ENCODE measurements around the gene JMJD1C.

- TF ChIP-seq CHD1 (IDR thresholded peaks at IDR 0.05; ENCODE audit: low read depth, low read length) (no peak), SMC3 (IDR thresholded peaks at IDR 0.05; ENCODE audit: borderline replicate concordance, low read length) (no peak), EZH2 (IDR thresholded peaks at IDR 0.05; ENCODE audit: borderline replicate concordance, control insufficient read depth, low read depth, low read length) (no peak), BHLHE40 (IDR thresholded peaks at IDR 0.05; ENCODE audit: borderline replicate concordance in 1 of 2, low read depth in 2 of 2, low read length in 1 of 2) (no peak), RCOR1 (conservative IDR thresholded peaks at IDR 0.05; ENCODE audit: low read depth, low read length) (no peak), HDGF (IDR thresholded peaks at IDR 0.05) (no peak), POLR2A (IDR thresholded peaks at IDR 0.05; ENCODE audit: low read depth, low read length) (no peak), CTCF (IDR thresholded peaks at IDR 0.05 in 2 of 3, conservative IDR thresholded peaks at IDR 0.05 in 1 of 3; ENCODE audit: control insufficient read depth in 2 of 3, extremely low read depth in 1 of 3, insufficient read depth in 1 of 3, low read depth in 3 of 3, low read length in 3 of 3) (no peak)
- TF ChIP-seq, protein P1, sequence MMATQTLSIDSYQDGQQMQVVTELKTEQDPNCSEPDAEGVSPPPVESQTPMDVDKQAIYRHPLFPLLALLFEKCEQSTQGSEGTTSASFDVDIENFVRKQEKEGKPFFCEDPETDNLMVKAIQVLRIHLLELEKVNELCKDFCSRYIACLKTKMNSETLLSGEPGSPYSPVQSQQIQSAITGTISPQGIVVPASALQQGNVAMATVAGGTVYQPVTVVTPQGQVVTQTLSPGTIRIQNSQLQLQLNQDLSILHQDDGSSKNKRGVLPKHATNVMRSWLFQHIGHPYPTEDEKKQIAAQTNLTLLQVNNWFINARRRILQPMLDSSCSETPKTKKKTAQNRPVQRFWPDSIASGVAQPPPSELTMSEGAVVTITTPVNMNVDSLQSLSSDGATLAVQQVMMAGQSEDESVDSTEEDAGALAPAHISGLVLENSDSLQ (IDR thresholded peaks at IDR 0.05) = no peak
Measured at GRCh38 chr10:63320683-63321082, 145.1 kb downstream of the JMJD1C start.

Data from GM12878 (cell line).